Sigmoid colon (tissue), 4 donors: ENCODE data around the gene MYCBPAP.

ENCODE experiments used
- POLR2A ChIP-seq, 2 donors: fragments of 450-650 bp; IDR thresholded peaks; one replicate each; pipeline ENCODE4 v1.6.1; 2016; ENCODE audit warnings: antibody characterized with exemption in 2 of 2, mild to moderate bottlenecking in 2 of 2, moderate library complexity in 2 of 2
- POLR2AphosphoS5 ChIP-seq, 4 donors: sonication (generic); formaldehyde crosslinking; IDR thresholded peaks; one replicate each; pipeline ENCODE4 v1.6.1; 2017; ENCODE audit warnings: antibody characterized with exemption in 4 of 4

DNA sequence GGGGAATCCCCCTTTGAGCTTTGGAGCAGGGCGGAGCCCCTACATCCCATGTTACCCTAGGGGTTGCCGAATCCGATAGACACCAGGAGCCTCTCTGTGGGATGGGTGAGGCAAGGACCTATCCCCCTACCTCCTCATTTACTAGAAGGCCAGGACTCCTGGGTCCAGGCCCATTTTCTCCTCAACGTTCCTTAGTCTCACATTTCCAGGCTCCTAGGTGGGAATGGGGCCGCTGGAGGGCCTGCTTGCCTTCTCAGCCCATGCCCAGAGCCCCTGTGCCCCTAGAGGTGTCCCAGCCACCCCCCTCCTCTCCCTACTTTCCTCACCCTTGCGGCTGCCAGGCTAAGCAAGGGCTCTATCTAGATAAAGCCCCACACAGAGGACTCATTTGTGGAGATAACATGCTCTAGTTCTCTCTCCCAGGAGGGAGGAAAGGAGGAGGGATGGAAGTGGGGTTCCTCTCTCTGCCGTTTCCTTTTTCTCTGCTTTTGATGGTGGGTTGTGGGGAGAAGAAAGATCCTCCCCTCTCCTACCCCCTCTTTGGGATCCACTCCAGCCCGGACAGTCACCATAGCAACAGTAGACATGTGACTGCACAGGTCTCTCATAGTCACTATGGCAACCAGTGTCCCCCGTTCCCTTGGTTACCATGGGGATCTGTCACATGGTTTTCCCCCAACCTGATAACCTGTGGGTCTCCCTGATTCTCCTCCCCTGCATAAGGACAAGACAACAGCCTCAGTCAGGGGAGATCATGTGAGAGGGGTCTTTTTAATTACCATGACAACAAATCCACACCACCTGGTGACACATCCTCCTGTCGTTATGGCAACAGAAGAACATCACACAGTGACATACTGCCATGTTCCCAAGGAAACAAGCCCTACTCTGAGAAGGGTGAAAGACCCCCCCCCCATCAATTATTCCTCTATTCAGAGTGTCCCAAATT, 57.4 kb downstream of the MYCBPAP start:
- TF ChIP-seq POLR2A (IDR thresholded peaks at IDR 0.05) (no peak), POLR2AphosphoS5 (IDR thresholded peaks at IDR 0.05) (no peak)
